DMS79 treated with DMSO at 0.1 percent for 48 hours (cell line): Measurements from ENCODE around the gene NISCH.
A peak's percentile ranks its signal among the peaks of the same experiment; 100 is the strongest.
"Not testable (repeated sequence)": the region's sequence is repeated elsewhere in the genome, so short reads cannot be mapped to it uniquely, and the experiment has no call there.

Source experiments
- DNase-seq: peaks from one replicate; lab custom pipeline; 2025; lab: John Stamatoyannopoulos, UW

NISCH gene

DNA sequence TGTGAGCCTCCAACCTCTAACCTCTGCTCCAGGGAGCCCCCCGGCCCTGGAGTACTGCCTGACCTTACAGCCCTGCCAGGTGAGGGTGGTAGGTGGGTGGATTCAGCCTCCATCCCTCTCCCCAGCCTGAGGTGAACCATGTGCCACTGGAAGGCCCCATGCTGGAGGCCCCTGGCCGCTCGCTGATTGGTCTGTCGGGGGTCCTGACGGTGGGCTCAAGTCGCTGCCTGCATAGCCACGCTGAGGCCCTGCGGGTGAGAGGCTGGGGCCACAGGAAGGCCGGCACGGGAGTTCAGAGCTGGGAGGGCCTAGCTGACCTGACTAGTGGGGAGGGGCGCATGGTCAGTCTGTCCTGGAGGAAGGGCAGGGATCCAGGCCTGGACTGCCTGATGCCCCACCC is 59.2 kb downstream of the NISCH start:
- no peak for DNase-seq

DNA sequence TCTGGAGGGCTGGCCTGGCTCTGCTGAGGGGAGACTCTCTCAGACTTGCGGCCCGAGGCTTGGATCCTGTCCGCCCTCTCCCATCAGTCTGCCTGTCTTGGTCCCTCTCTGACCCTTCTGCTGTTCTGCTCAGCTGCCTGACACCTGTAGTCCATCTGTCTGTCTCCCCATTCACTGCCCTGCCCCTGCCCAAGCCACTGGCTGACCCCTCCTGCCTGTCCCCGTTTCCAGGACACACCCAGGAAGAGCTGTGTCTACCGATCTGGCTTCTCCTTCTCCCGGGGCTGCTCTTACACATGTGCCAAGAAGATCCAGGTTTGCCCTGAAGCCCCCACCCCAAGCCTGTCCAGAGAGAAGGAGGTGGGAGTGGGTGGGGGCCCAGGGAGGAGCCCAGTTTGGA is 59.8 kb downstream of the NISCH start:
- DNase-seq = no peak

DNA sequence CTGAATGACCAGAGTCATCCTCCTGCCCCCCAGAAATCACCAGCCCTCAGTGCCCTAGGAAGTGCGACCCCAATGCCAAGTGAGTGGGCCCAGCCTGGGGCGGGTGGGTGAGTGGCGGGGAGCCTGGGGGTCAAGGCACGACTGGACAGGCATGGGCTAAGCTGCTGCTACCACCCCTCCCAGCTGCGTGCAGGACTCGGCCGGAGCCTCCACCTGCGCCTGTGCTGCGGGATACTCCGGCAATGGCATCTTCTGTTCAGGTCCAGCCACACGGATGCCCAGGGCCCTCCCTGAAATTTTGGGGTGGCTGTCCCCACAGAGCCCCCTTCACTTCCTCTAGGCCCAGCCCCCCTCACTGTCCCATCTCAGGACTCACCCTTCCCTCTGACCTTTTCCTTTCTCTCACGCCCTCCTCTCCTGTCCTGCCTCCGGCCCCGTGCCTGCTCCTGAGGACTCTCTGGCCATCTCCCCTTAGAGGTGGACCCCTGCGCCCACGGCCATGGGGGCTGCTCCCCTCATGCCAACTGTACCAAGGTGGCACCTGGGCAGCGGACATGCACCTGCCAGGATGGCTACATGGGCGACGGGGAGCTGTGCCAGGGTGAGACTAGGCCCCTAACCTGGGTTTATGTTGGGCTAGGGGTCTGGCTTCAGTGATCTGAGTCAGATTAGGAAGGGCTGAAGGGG is 61.2 kb downstream of the NISCH start:
- DNase-seq = no peak

DNA sequence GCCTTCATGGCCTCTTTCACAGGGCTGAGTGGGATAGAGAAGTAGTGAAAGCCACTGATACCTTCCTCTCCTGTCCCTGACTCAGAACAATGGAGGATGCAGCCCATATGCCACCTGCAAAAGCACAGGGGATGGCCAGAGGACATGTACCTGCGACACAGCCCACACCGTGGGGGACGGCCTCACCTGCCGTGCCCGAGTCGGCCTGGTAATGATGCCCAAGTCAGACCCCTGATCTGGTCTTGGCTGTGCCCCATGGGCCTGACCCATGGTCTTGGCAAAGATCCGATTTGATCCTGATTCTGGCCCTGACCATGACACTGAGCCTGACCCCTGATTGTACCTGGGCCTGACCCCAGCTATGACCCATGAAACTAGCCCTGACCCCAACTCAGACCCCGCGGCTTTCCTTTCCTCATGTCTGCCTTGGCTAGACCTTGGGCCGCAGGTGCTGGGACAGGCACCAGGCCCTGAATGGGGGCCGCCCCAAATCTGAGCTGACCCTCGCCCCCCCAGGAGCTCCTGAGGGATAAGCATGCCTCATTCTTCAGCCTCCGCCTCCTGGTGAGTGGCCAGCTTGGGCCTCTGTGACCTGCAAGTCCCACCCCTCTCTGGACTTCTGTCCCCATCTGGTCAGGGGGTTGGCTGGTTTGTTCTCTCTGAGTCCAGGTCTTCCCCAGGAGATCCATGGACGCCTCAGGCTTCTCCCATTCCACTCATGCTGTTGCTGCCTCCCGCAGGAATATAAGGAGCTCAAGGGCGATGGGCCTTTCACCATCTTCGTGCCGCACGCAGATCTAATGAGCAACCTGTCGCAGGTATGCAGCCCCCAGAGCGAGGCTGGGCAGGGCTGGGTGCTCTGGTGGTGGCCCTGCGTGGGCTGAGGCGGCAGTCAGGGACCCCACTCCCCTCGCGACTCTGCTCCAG is 62.7 kb downstream of the NISCH start:
- DNase-seq = no peak

DNA sequence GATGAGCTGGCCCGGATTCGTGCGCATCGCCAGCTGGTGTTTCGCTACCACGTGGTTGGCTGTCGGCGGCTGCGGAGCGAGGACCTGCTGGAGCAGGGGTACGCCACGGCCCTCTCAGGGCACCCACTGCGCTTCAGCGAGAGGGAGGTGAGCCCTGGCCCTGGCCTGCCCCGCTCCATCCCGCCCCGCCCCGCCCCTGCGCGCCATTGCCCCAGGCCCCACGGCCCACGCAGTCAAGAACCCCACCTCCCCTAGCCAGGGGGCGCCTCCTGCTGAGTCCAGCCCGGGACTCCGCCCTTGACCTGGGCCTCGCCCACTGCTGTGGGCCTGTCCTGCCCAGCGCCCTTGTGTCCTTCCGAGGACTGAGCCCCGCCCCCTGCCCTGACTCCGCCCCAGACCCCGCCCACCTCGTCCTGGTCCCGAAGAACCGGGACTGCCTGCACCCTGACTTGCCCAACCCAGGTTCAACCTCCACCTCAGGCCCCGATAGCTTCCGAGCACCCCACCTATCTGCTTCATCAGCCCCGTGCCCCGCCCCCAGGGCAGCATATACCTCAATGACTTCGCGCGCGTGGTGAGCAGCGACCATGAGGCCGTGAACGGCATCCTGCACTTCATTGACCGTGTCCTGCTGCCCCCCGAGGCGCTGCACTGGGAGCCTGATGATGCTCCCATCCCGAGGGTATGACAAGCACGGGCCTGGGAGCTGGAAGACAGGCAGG is 63.5 kb downstream of the NISCH start:
- no peak for DNase-seq

DNA sequence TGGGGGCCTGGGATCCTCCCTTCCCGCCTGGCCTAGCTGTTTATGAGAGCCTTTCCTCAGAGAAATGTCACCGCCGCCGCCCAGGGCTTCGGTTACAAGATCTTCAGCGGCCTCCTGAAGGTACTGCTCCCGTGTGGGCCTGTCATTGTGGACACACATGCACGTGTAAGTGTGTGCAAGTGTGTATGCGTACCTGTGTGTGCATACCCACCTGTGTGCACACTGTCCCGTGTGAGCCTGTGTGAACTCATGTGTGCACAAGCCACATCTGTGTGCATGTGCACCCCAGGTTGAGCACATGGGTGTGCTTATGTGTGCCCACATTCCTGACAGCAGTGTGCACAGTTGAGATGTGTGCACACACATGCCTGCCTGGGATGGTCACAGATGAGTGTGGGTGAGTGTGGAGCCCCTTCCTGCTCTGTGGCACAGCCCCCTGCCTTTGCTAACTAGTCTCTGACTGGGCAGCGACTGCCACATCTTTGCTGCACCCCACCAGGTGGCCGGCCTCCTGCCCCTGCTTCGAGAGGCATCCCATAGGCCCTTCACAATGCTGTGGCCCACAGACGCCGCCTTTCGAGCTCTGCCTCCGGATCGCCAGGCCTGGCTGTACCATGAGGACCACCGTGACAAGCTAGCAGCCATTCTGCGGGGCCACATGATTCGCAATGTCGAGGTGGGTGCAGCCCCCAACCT is 64.2 kb downstream of the NISCH start:
- DNase-seq = no peak

DNA sequence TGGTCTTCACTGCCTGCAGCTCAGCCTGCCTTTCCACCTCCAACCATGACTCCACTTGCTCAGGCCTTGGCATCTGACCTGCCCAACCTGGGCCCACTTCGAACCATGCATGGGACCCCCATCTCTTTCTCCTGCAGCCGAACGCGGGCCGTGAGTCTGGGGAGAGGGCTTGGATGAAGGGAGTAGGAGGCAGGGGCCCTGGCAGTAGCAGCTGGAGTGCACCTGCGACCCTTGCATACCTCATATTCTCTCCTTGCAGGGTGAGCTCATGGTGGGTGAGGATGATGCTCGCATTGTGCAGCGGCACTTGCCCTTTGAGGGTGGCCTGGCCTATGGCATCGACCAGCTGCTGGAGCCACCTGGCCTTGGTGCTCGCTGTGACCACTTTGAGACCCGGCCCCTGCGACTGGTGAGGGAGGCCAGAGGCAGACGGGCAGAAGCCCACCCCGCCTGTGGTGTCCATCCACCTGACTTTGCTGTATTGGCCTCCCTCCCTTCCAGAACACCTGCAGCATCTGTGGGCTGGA is 64.8 kb downstream of the NISCH start:
- no peak for DNase-seq

DNA sequence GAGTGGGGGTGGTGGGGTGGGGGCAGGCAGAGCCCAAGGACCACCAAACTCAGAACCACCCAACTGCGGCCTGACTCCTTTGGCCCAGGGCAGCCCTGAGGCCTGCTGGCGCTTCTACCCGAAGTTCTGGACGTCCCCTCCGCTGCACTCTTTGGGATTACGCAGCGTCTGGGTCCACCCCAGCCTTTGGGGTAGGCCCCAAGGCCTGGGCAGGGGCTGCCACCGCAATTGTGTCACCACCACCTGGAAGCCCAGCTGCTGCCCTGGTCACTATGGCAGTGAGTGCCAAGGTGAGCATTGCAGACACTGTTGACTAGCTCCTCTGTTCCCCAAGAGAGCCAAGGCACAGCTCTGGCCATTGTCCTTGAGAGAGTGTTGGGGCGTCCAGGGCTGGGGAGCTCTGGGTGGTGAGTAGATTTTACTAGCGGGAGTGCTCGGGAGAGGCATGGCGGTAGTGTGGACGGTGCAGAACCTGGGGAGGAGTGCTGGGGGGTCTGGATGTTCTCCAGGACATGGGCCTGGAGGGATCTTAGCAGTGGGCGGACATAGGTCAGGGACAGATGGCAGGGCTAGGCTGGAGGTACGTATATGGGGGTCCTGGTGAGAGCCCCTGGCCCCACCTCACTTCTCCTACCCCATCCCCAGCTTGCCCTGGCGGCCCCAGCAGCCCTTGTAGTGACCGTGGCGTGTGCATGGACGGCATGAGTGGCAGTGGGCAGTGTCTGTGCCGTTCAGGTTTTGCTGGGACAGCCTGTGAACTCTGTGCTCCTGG is 65.5 kb downstream of the NISCH start:
- DNase-seq = no peak

DNA sequence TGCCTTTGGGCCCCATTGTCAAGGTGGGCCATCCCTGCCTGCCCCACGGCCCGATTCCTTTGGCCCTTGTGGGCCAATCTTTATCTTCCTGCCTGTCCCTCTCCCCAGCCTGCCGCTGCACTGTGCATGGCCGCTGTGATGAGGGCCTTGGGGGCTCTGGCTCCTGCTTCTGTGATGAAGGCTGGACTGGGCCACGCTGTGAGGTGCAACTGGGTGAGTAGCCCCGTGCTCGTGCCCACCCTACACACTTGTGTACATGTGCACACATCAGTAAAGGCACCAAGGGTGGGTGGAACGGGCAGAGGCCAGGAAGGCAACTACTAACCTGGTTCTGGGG is 66.1 kb downstream of the NISCH start:
- DNase-seq = no peak

DNA sequence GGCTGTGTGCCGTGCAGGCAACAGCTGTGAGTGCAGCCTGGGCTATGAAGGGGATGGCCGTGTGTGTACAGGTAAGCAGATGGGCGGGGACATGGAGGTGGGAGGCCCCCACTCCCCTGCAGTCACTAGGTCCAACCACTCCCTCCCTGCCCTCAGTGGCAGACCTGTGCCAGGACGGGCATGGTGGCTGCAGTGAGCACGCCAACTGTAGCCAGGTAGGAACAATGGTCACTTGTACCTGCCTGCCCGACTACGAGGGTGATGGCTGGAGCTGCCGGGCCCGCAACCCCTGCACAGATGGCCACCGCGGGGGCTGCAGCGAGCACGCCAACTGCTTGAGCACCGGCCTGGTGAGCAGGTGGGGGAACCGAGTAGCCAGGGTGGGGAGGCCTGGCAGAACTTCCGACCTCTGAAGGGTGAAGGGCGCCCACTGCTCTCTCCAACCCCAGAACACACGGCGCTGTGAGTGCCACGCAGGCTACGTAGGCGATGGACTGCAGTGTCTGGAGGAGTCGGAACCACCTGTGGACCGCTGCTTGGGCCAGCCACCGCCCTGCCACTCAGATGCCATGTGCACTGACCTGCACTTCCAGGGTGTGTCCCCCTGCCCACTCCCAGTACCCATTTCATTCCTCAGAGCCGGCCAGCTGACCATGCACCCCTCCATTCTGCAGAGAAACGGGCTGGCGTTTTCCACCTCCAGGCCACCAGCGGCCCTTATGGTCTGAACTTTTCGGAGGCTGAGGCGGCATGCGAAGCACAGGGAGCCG is 66.7 kb downstream of the NISCH start:
- no peak for DNase-seq

DNA sequence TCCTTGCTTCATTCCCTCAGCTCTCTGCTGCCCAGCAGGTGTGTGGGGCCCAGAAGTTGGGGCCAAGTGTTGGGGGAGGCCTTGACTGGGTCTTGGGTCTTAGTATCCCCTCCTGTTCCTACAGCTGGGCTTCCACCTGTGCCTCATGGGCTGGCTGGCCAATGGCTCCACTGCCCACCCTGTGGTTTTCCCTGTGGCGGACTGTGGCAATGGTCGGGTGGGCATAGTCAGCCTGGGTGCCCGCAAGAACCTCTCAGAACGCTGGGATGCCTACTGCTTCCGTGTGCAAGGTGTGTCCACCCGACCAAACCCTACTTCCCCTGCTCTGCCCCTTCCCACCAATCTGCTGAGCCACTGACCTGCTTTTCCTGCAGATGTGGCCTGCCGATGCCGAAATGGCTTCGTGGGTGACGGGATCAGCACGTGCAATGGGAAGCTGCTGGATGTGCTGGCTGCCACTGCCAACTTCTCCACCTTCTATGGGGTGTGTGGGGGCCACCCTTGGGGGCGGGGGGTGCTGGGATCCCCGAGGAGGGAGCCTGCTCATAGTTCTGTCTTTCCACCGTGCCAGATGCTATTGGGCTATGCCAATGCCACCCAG is 67.3 kb downstream of the NISCH start:
- DNase-seq = no peak

DNA sequence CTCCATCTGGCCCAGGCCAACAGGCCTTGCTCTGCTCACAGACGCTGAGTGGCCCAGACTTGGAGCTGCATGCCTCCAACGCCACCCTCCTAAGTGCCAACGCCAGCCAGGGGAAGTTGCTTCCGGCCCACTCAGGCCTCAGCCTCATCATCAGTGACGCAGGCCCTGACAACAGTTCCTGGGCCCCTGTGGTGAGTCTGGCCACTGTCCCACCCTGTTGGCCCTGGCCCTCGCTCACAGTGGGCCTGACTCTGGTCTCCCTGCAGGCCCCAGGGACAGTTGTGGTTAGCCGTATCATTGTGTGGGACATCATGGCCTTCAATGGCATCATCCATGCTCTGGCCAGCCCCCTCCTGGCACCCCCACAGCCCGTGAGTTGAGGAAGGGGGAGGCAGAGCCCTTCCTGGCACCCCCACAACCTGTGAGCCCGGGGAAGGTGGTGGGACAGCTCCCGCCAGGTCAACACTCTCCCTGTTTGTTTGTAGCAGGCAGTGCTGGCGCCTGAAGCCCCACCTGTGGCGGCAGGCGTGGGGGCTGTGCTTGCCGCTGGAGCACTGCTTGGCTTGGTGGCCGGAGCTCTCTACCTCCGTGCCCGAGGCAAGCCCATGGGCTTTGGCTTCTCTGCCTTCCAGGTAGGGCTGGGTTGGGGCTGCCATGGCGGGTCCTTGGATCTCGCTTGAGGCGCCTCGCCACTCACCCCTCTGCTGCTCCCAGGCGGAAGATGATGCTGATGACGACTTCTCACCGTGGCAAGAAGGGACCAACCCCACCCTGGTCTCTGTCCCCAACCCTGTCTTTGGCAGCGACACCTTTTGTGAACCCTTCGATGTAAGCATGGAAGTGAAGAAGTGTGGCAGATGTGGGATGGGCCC is 68.2 kb downstream of the NISCH start:
- no peak for DNase-seq

DNA sequence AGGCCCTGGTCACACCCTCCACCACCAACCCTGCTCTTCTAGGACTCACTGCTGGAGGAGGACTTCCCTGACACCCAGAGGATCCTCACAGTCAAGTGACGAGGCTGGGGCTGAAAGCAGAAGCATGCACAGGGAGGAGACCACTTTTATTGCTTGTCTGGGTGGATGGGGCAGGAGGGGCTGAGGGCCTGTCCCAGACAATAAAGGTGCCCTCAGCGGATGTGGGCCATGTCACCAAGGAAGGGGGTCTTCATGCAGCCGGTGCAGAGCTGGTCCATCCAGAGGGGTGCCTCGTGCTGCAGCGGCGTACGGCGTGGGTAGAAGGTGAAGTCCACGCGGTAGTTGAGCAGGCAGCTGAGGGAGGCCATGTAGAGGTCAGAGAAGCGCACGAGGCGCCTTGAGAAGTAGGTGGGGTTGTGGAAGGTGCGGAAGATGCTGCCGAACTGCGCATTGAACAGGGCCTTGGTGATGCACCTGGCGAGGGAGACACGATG is 68.9 kb downstream of the NISCH start:
- DNase-seq = no peak

DNA sequence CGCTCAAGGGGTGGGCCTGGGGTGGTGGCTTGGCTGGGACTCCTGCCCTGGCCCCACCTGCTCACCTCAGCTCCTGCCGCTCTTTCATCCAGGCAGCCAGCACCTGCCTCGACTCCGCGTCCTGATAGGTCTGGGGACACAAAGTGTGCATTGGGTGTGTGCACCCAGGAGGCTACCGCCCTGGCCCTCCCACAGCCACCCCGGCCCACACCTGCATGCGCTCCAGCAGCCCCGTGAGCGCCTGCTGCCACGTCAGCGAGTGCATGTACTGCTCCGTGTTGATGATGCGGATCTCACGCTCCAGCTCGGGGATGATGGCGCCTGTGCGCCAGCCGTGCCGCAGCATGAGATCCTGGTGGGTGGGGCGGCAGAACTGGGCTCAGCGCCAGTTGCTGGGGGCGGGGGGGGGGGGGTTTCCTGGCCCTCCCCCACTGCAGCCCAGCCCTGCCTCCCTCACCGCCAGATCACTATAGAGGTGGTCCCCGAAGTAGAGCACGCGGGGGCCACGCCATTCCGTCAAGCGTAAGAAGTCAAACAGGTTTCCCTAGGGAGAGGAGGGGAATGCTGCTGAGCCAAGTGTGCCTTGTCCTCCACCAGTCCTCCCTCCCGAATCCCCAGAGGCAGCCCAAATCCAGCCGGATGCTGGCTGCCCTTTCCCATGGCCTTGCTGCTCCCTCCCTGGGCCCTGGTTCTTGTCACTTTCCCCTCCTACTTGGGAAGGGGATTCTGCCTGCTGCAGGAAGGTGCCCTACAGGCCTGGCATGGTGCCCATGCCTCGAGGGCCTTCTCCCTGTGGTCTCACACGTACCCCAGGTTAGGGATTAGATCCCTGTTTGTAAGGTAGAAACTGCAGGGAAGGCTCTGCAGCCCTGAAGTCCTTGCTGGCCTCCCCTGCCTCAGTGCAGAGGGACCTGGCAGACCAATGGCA is 69.6 kb downstream of the NISCH start:
- DNase-seq = peak; percentile 49

DNA sequence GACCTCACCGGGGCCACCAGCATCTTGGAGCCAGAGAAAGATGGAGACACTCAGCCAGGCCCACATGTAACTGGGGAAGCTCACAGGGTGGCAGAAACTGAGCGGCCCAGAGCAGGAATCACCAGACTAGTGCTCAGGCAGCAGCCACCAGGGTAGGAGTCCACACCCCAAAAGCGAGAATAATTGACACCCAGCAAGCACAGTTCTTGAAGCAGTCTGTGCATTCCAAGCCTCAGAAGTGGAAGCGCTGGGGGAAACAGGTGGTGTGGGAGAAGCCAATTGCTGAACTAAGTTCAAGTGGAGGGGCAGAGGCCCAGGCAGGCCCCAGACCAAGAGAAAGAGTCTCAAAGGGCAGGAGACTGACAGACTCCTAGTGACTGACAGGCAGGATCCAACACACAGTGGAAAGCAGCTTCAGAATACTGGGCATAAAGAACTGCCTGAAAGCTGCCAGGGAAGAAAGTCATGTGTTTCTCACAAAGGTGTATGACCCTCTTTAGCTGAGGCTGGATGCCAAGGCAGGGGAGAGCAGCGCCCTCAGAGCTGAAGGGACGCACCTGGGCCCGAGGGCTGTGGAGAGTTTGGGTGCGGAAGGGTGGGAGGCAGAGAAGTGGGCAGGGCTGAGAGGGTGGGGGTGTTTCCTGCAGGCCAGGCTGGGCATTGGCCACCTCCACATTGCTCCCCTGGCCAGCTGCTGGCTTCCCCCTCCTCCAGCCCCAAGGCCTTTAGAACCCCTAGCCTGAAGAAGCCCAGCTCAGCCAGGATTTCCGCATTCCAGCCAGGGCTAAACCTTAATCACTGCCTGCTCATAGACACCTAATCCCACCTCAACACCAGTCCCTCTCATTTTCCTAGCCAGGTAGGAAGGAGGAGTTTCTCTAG is 70.5 kb downstream of the NISCH start:
- DNase-seq = peak; percentile 34

DNA sequence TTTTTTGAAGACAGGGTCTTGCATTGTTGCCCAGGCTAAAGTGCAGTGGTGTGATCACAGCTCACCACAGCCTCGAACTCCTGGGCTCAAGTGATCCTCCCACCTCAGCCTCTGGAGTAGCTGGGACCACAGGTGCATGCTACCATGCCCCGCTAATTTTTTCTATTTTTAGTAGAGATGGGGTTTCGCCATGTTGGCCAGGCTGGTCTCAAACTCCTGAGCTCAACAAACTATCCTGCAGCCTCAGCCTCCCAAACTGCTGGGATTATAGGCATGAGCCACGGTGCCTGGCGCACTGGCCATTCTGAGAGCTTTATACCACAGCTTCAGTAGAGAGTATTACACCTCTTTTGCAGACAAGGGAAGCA is 71.3 kb downstream of the NISCH start:
- DNase-seq = not testable (repeated sequence)
